HepG2 (cell line): ENCODE data around the gene ATRAID. TPM values are rescaled to one million over a fixed set of nuclear protein-coding genes. Genes with fewer than 3 reads are reported as not detected.

ENCODE experiments used
- CBX1 ChIP-seq: IDR thresholded peaks from one replicate; pipeline ENCODE4 v1.6.1; 2016; ENCODE audit warnings: antibody characterized with exemption, low read depth
- CENPT ChIP-seq: sonication (generic); formaldehyde crosslinking; IDR thresholded peaks from 2 replicates; pipeline ENCODE4 v1.8.0; 2022; ENCODE audit warnings: low read depth, mild to moderate bottlenecking, moderate library complexity, missing genetic modification reagents
- FOXK2 ChIP-seq: fragments of 450-650 bp; IDR thresholded peaks from 2 replicates; pipeline ENCODE4 v1.6.1; 2016
- GPN1 ChIP-seq: sonication (generic); formaldehyde crosslinking; IDR thresholded peaks from 2 replicates; pipeline ENCODE4 v1.5.1; 2020; ENCODE audit warnings: missing genetic modification reagents, borderline replicate concordance
- HMG20B ChIP-seq: conservative IDR thresholded peaks from 2 replicates; pipeline ENCODE4 v1.6.1; 2016; ENCODE audit warnings: missing genetic modification reagents, missing compliant biosample characterization
- NRL ChIP-seq: sonication (generic); formaldehyde crosslinking; IDR thresholded peaks from 2 replicates; pipeline ENCODE4 v1.5.0; 2020; ENCODE audit warnings: missing genetic modification reagents, mild to moderate bottlenecking, moderate library complexity, borderline replicate concordance
- RFXAP ChIP-seq: sonication (generic); formaldehyde crosslinking; IDR thresholded peaks from 2 replicates; pipeline ENCODE4 v1.4.0; 2020; ENCODE audit warnings: missing genetic modification reagents, borderline replicate concordance
- TMF1 ChIP-seq: sonication (generic); formaldehyde crosslinking; IDR thresholded peaks from 2 replicates; pipeline ENCODE4 v1.8.1; 2022; ENCODE audit warnings: low read depth, missing genetic modification reagents
- U2AF1 ChIP-seq: fragments of 200-400 bp; formaldehyde crosslinking; optimal IDR thresholded peaks from 2 replicates; pipeline ENCODE3; 2017; ENCODE audit warnings: mild to moderate bottlenecking, low read depth, low read length
- ZNF10 ChIP-seq: sonication (generic); formaldehyde crosslinking; IDR thresholded peaks from 2 replicates; pipeline ENCODE4 v1.4.0; 2020; ENCODE audit warnings: mild to moderate bottlenecking, low read depth, missing genetic modification reagents, borderline replicate concordance
- ZNF18 ChIP-seq: sonication (generic); formaldehyde crosslinking; IDR thresholded peaks from 2 replicates; pipeline ENCODE4 v1.8.0; 2022; ENCODE audit warnings: mild to moderate bottlenecking, missing genetic modification reagents; ENCODE audit not compliant: insufficient replicate concordance
- ZNF274 ChIP-seq: sonication (generic); formaldehyde crosslinking; IDR thresholded peaks from 2 replicates; pipeline ENCODE4 v1.5.1; 2020; ENCODE audit warnings: mild to moderate bottlenecking, missing genetic modification reagents
- ZNF318 ChIP-seq: sonication (generic); formaldehyde crosslinking; IDR thresholded peaks from 2 replicates; pipeline ENCODE4 v1.4.0; 2020; ENCODE audit warnings: mild to moderate bottlenecking, missing genetic modification reagents
- ZNF567 ChIP-seq: sonication (generic); formaldehyde crosslinking; IDR thresholded peaks from 2 replicates; pipeline ENCODE4 v1.8.1; 2023; ENCODE audit warnings: mild to moderate bottlenecking, missing genetic modification reagents, borderline replicate concordance
- ZNF597 ChIP-seq: sonication (generic); formaldehyde crosslinking; IDR thresholded peaks from 2 replicates; pipeline ENCODE4 v1.5.0; 2020; ENCODE audit warnings: missing genetic modification reagents
- ZNF674 ChIP-seq: sonication (generic); formaldehyde crosslinking; IDR thresholded peaks from 2 replicates; pipeline ENCODE4 v1.5.0; 2020; ENCODE audit warnings: low read depth, mild to moderate bottlenecking, missing genetic modification reagents
- ZNF879 ChIP-seq: sonication (generic); formaldehyde crosslinking; IDR thresholded peaks from 2 replicates; pipeline ENCODE4 v1.8.1; 2023; ENCODE audit warnings: missing genetic modification reagents
- ZZZ3 ChIP-seq: sonication (generic); formaldehyde crosslinking; IDR thresholded peaks from 2 replicates; pipeline ENCODE4 v1.4.0; 2020; ENCODE audit warnings: missing genetic modification reagents, mild to moderate bottlenecking, borderline replicate concordance
- polyA plus RNA-seq, 8 experiments: library from polyadenylated mRNA; depleted of rRNA in 3 of 8; stranded (reverse) in 7 of 8; unstranded in 1 of 8; fragments of >200 nt; fragmentation: Illumina TruSeq in 4 of 8; extraction: Trizol in 4 of 8; gene quantifications; 2 replicates each; pipeline versions ENCODE4 v1.2.1 to v1.2.3, GENCODE V29; 2011 to 2016; ENCODE audit warnings: low read depth in 4 of 8, missing spikeins in 1 of 8, mixed read lengths in 1 of 8; ENCODE audit not compliant: insufficient read depth in 1 of 8
- total RNA-seq, 5 experiments: library from RNA; depleted of rRNA; stranded (reverse); fragments of >200 nt; fragmentation: Illumina TruSeq; extraction: Trizol; gene quantifications; 2 replicates each; pipeline ENCODE4 v1.2.3, GENCODE V29; 2016; ENCODE audit warnings: low read depth in 1 of 5

ATRAID gene
- total and polyA plus RNA-seq, 2 of the 13 experiments (the other 11 are each of a cell fraction or from before 2014, with no cell fraction given), result 207 to 382 TPM

- TF ChIP-seq ZNF318, result no peak
- TF ChIP-seq GPN1 (CRISPR knock-in tag), result no peak
- TF ChIP-seq CENPT (CRISPR knock-in tag), result no peak
- no peak for TF ChIP-seq U2AF1
- TF ChIP-seq HMG20B (CRISPR knock-in tag), result no peak
- TF ChIP-seq RFXAP (CRISPR knock-in tag), result peak; percentile 66; the same call in 1 of the 2 replicates
- TF ChIP-seq ZNF674 (CRISPR knock-in tag), result no peak
- TF ChIP-seq FOXK2, result no peak
- no peak for TF ChIP-seq ZNF879
- TF ChIP-seq ZNF567 (CRISPR knock-in tag), result no peak
- TF ChIP-seq ZNF597 (CRISPR knock-in tag), result no peak
- no peak for TF ChIP-seq CBX1
- no peak for TF ChIP-seq ZNF18 (CRISPR knock-in tag)
- no peak for TF ChIP-seq TMF1 (CRISPR knock-in tag)
- no peak for TF ChIP-seq ZZZ3 (CRISPR knock-in tag)
- TF ChIP-seq NRL (CRISPR knock-in tag), result peak; percentile 84; the same call in 1 of the 2 replicates
- TF ChIP-seq ZNF274, result peak; percentile 65
- no peak for TF ChIP-seq ZNF10 (CRISPR knock-in tag)
These were observed 38.2 kb downstream of the ATRAID start (continued) for GRCh38 chr2:27249891-27250651.
